Measurements from ENCODE around the gene RPS27.
"Not testable (repeated sequence)": the region's sequence is repeated elsewhere in the genome, so short reads cannot be mapped to it uniquely, and the experiment has no call there.

Gene RPS27

DNA sequence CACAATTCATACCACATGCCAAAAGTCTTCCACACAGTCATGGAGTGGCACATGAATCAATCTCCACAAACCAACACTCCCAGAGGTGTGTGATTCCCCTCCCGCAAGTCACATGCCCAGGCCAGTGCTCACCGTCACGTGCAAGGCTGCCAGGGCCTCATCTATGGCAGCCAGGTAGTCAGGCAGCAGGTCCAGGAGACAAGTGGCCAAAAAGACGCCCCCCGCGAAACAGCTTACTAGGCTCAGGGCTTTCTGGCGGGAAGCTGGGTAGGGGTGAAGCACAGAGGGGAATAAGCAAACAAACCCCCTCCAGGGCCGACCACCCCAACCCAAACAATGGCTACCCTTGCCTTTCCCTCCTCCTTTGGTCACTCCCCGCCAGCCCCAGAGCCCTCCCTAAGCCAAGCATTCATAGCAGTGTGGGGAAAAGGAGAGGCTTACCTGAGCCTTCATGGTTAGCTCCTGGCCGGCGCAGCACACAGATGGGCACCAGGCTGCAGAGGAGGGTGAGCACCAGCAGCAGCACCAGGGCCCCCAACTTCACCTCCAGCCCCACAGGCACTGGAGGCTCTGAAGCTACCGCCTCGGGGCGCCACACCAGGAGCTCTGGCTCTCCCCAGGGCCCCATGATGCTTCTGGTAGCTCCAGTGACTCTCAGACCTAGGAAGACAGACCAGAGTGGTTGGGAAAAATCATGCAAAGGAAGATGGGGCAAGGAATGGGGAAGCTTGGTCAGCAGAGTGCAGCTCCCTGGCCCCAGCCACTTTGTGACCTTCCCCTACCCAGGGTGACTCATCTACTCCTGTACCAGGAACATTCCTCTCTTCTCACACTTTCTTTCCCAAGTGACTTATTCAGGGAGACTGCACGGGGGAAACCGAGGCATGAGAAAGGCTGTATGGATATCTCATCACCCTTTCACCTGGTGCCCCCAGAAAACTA, 28.2 kb upstream of the RPS27 start:
- no peak for DNase-seq

DNA sequence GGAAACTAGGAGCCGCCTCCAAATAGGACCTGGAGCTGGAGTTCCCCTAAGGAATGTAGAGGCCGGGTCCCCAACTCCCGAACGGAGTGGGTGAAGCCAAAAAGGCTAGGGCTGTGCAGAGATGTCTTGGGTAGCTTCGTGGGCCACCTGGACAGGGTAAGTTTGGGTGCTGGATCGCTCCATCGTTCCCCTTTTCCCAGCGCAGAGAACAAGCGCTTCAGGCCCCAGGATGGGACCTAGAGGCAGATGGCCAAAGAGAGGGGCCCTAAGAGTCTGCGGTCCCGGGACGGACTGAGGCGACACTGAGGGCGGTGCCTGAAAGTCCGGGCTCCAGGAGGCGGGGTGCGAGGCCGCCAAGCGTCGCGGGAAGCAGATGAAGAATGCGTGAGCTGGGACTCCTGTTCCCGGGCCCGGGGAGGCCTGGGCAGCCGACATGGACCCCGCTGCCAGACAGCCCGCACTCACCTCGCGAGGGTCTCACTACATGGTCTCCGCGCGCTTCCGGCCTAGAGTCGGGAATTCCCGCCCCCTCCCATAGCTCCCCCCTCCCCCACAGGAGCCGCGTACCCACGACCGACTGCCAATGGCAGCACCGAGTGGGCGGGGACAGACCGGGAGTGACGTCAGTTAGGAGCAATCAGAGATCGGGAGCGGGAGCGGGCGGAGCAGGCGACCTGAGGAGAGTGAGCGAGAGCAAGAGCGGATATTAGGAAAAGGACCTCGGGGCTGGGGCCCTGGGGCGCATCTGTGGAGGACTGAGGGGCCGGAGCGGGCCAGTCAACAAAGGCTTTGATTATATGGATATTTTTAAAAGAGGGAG, 27.3 kb upstream of the RPS27 start, which contains the start of gene SLC39A1:
Gene SLC39A1 (minus strand): TSS at position 508 of the 820 bp plus-strand sequence. CDS start 822 bp downstream, outside the sequence.
- DNase-seq: peak; percentile 90

DNA sequence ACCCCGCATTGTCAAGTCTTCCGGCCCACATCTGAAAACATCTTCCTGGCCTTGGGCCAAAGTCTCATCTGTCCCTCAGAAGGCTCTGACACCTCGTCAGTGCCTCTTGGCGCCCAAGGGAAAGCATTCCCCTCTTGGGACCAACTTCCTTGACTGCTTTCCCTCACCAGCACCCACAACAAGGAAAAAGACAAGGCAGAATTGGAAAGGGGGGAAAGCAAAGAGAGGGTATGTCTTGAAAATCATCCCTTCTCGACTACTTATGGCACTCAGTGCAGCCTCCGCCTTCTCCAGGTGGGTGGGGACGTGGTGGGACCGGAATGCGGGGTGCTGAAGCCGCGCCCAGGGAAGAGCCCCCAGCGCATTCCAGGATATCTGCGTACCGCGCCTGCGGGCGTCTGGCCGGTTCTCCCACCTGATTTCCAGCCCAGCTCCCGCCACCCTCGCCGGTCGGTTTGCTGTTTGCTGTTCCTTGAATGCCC, 26.7 kb upstream of the RPS27 start:
- no peak for DNase-seq

DNA sequence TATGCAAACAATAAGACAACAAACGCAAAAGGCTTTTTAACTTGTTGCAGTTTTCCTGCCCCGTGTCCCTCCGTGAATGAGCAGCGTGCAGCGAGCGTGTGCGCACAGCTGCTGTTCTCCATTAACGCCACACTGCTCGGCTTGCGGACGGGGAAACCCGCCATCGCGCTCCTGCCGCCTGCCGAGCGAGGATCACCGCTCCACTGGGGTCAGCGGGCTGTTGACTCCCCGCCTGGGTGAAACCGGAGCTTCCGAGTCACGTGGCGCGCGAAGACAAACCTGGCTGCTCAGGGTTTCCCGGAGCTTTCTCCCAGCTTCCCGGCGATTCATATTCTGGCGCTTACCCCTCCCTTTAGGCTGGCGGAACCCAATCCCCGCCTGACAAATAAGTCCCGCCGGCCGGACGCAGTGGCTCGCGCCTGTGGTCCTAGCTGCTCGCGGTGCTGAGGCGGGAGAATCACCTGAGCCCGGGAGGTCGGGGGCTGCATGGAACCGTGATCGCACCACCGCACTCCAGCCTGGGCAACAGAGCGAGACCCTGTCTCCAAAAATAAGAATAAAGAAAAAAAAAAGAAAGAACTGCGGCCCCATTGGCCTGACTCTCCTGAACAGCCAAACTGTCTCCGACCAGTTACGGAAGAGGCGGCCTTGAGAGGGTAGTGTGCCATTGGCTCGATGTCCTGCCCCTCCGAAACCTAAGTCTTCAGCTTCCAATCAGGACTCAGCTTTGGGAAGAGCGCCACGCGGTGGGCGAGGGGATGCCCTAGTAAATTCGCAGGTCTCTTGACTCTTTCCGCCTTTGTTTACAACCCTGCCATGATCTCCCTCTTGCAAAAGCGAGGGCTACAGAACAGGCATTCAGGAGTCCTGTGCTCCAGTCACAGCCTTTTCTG, 23.2 kb upstream of the RPS27 start, which contains the start of gene CREB3L4:
Gene CREB3L4 (plus strand): TSS at position 796 of the 893 bp plus-strand sequence. CDS start 624 bp downstream, outside the sequence.
- peak; percentile 94 for DNase-seq

DNA sequence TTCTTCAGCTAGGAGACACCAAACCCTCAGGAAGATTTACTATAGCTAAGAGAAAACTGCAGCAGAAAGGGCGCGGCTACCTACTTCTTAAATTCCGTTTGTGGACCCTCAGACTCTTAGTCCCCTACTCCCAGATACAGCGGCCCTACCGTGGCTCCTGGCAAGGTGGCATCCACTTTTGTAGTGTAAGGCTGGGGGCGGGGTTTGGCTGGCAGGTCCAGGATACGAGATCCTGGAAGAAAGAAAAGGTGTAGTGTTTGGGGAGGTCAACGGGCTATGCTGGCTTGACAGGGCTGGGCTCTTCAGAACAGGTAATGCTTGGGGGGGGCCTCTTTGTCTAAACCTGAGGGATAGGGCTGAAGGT, 22.6 kb upstream of the RPS27 start:
- DNase-seq: no peak

DNA sequence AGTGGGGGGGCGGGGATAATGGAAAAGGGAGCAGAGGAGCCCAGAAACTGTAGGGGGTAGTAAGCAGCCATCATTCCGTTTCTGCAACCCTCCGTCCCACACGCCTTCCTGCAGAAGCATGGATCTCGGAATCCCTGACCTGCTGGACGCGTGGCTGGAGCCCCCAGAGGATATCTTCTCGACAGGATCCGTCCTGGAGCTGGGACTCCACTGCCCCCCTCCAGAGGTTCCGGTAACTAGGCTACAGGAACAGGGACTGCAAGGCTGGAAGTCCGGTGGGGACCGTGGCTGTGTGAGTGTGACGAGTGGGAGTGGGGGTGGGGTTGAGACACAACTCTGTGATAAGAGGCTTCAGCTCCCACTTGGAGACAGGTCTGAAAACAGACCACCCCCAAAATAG, 22.2 kb upstream of the RPS27 start:
- DNase-seq: no peak

DNA sequence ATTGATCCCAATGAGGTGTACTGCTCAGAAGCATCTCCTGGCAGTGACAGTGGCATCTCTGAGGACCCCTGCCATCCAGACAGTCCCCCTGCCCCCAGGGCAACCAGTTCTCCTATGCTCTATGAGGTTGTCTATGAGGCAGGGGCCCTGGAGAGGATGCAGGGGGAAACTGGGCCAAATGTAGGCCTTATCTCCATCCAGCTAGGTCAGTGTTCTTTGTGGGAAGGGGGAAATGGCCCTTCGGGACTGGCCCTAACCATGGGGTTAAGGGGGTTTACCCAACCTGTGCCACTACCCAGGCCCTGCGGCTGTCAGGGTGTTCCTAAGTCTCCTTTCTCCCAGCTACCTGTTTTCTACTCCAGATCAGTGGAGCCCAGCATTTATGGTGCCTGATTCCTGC, 21.6 kb upstream of the RPS27 start:
- DNase-seq: no peak

DNA sequence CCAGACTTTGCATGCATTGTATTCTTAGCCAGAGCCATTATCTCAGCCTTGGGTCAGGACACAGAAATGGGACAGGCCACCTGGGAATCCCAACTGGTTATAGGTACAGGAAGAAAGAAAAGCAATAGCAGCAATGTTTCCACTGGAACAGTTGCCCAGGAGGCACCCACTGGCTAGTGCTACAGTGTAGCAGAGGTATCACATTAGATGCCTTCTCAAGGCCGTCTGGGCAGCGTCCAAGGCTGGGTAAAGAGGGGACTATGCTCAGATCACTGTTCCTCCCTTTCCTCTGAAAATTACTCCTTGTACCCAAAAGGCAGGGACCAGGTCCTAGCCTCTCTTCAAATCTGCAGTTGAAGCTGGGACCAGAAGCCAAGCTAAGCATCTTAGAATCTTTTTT, 20.2 kb upstream of the RPS27 start:
- DNase-seq: no peak

DNA sequence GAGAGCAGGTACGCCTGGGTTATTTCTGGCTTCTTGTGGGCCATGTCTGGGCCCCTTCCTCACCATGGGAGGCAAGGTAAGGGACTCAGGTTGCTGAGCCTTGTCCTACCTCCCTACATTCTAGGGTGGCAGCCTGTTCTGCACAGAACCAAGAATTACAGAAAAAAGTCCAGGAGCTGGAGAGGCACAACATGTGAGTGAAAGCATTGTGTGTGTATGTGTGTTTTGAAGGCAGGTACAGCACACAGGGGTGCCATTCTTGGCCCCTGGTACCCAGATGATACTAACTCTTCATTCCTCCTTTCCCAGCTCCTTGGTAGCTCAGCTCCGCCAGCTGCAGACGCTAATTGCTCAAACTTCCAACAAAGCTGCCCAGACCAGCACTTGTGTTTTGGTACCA, 17.5 kb upstream of the RPS27 start:
- no peak for DNase-seq

DNA sequence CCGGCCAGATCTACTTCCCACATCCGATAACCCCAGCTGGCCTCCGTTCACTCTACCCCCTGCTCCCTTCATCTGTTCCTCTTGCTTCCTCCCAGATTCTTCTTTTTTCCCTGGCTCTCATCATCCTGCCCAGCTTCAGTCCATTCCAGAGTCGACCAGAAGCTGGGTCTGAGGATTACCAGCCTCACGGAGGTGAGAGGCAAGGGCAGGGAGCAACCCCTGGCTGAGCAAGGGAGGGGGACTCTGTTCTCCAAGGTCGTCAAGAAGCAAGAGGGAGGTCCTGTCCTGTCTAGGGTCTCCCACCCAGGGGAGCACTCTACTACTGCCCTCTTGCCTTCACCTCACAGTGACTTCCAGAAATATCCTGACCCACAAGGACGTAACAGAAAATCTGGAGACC, 17.0 kb upstream of the RPS27 start:
- no peak for DNase-seq

DNA sequence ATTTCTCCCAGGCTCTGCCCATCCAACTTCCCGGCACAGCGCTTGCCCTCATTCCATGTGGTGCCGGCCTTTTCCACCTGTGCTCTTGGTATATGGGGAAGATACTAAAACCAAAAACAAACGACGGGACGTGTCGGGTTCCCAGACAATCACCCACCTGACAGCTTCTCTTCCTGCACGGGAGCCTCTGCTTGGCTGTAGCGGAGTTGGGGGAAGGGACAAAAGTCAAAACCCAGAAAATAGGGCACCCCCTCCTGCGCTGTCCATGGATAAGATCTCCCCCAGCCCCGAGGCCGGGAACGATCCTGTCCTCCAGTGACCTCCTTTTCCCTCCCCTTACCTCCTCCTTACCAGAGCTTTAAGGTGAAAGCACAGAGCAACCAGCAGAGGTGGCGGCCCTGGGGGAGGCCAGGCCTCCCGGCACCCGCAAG, 13.7 kb upstream of the RPS27 start:
- DNase-seq: no peak

DNA sequence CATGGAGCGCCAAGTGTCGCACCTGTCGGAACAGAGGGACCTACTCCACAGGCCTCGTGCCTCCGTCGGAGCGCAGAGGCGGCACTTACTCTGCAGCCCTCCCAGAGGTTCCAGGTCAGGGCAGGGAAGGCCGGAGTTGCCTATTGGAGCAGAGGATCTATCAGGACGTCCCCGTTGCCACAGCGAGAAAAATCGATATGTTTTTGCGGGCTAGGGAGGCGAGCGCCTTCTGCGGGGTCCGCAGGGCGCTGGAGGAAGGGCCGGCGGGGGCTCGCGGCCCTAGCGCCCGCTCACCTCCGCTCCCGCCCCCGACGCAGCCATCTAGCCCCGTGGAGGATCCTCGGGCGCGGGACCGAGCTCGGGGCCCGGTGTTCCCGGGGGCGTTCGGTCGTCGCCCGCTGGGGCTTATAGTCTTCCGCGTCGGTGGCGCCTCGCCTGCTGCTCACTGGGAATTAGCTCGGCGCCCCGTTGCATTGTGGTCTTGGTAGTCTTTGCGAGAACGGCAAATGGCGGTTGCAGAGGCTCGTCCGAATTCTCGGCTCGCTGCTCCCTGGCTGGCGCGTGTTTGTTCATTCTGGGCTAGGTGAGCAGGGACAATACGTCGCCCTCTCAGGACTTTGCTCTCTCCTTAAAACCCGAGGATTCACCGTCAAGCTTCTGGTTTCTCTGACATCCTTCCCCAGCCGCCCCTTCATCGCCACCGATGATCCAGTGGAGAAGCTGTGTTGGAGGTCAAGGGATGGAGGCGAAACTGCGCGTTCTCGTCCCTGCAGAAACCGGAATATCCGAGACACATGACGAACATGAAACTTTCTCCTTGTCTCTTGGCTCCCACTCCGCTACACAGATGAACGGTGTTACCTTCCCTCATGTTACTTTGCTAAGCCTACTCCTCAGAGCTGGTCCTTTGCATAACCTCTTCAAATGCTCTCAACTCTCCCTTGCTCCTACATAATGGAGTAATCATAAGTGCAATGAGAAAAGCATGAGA, 13.0 kb upstream of the RPS27 start, which contains the start of gene JTB:
Gene JTB (minus strand): TSS at position 425 of the 991 bp plus-strand sequence. CDS start 422 bp downstream, at position 3.
- DNase-seq: peak; percentile 75

DNA sequence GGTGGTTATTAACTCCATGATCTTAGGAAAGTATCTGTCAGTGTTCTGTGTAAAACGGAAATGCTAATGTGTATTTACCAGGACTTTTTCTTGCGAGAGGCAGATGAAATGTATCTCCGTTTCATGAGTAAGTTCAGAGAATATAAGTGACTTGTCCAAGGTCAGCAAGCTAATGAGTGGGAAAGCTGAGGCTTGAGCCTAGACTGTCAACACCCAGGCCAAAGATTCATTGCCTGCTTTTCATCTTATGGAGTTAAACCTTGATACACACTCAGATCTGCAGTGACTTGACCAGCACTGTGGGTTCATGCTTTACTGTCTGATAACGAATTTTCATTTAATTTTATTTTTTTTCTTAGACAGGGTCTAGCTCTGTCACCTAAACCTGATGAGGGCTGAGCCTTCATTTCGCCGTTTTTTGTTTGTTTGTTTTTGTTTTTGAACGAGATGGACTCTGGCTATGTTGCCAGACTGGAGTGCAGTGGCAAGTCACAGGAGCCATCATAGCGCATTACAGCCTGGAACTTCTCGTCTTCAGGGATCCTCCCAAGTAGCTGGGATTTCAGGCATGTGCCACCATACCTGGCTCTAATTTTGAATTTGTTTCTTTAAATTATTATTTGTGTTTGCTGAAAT, 12.2 kb upstream of the RPS27 start:
- no peak for DNase-seq

DNA sequence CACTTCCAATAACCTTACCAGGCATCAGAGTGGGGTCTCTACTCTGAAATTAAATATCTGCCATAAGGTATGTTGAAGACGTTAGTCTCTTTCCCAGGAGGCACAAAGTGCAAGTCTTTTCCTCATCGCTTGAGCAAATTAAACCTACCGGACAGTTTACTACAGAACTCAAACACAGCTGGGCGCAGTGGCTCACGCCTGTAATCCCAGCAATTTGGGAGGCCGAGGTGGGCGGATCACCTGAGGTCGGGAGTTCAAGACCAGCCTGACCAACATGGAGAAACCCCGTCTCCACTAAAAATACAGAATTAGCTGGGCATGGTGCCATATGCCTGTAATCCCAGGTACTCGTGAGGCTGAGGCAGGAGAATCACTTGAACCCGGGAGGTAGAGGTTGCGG, 11.5 kb upstream of the RPS27 start:
- DNase-seq: not testable (repeated sequence)

DNA sequence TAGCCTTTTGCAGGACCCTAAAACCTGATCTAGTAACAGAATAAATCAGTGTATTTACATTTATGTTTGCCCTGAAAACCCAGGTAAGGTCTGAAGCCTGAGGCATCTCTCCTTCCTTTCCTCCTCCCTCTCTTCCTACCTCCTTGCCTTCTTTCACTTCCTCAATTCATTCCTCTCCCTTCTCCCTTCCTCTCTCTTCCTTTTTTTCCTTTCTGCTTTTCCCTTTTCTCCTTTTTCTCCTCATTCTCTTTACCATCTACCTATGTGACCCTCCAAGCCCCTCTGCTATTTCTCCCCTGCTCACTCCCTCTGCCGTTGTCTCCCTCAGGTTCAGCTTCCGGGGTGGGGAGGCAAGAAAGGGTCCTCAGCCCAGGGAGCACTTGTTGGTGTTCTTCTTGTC, 8.8 kb upstream of the RPS27 start:
- not testable (repeated sequence) for DNase-seq

DNA sequence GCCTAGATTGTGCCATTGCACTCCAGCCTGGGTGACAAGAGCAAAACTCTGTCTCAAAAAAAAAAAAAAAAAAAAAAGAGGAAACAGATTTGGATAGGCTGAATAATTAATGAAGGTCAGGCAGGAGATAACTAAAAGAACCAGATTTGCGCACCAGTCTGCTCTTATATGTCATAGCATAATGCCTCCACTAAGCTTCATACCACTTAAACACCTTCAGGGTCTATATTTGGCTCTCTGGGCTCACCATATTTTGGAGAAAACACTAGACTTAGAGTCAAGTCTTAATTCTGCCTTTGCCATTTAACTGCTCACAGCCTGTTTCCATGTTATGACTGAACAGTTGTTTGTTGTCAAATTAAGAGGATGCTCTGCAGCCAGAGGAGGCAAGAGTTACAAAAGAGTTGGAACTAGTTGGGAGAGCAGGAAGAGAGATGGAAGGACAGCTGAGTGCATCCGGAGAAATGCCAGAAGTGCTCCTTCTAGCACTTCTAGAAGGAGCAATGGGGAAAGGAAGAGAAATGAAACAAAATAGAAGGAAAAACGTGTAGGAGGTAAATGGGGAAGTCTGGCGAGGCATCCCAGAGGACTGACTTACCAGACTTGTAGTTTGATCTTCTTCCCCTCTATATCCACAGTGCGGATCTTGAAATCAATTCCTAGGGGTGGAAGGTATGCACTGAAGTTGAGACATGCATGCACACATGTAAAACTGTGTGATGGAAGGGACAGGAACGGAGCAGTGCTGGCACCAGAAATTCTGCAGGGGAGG, 6.3 kb upstream of the RPS27 start:
- no peak for DNase-seq

DNA sequence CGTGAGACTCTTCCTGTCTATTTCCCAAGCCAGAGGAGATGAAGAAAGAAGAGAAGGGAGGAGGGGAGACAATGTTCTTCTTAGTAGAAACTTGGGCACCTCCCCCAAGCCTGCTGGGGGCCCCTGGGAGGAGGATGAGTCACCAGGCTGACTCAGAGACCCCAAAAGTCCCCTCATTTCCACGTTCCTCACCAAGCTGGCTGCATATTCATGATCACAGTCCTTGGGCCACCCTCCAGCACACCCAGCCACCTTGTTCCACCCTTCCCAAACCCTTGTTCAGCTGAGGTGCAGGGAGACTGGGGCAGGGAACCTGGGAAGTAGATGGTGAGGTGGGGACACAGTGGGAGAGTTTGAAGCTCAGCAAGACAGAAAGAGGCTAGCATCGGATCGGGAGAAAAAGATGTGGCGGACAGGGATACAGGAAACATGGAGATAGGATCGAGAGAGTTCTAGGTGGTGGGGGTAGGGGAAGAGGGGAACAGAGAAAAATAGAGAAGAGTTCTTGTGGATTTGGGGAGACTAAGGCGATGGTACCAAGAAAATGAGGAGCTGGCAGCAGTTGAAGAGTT, 5.1 kb upstream of the RPS27 start:
- no peak for DNase-seq

DNA sequence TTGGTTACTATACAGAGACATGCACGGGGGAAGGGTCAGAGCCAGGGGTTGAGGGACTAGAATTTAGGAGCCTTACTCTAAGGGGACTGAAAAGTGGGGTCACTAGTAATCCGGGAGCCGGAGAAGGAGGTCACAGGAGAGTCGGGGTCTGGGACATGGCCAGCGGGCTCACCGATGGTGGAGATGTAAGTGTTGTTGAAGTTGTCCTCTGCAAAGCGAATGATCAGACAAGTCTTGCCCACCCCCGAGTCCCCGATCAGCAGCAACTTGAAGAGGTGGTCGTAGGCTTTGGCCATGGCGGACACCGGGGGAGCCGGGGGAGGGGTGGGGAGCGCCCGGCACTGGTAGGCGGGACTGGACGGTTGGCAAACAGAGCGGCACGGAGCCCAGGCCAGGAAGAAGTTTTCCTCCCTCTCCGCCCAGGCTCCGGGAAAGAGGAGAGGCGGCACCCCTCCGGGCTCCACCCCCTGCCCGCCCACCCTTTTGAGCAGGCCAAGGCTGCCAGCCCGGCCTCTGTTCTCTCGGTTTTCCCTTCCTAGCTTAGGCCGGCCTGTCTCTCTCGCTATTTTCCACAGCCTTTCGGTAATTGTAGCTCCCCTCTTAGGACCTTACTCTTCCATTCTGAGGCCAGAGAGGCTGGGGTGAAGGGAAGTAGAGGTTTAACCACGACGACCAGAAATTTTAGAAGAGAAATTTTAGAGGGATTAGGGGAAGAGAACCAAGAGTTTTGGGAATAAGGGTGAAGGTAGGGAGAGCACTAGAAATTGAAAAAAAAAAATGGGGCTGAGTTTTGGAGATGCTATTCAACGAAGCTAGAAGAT, 4.4 kb upstream of the RPS27 start, which contains the start of gene RAB13:
Gene RAB13 (minus strand): TSS at position 399 of the 821 bp plus-strand sequence. CDS start 103 bp downstream, at position 296.
- DNase-seq: no peak
